WTC11 (cell line): Measurements from ENCODE around the gene DGKG.

ENCODE experiments used
- ATF3 ChIP-seq: sonication (generic); formaldehyde crosslinking; conservative IDR thresholded peaks from 2 replicates; pipeline ENCODE4 v1.8.1; 2022; ENCODE audit warnings: mild to moderate bottlenecking, missing genetic modification reagents
- CREB1 ChIP-seq: sonication (generic); formaldehyde crosslinking; IDR thresholded peaks from 2 replicates; pipeline ENCODE4 v1.8.0; 2023; ENCODE audit warnings: mild to moderate bottlenecking, missing genetic modification reagents
- CREM ChIP-seq: sonication (generic); formaldehyde crosslinking; IDR thresholded peaks from 2 replicates; pipeline ENCODE4 v1.8.1; 2022; ENCODE audit warnings: mild to moderate bottlenecking, missing genetic modification reagents, moderate library complexity
- CTCF ChIP-seq: fragments of 200-600 bp; IDR thresholded peaks from 2 replicates; pipeline ENCODE4 v1.8.0; 2022; ENCODE audit warnings: antibody characterized with exemption
- HMGA2 ChIP-seq: fragments of 250-450 bp; sonication (Bioruptor Pico); IDR thresholded peaks from 2 replicates; pipeline ENCODE4 v1.4.0; 2021; ENCODE audit warnings: mild to moderate bottlenecking, moderate library complexity
- JUN ChIP-seq: sonication (generic); formaldehyde crosslinking; IDR thresholded peaks from 2 replicates; pipeline ENCODE4 v1.8.0; 2023; ENCODE audit warnings: mild to moderate bottlenecking, missing genetic modification reagents
- MYBL2 ChIP-seq: sonication (generic); formaldehyde crosslinking; IDR thresholded peaks from 2 replicates; pipeline ENCODE4 v1.8.1; 2023; ENCODE audit warnings: mild to moderate bottlenecking, moderate library complexity, missing genetic modification reagents
- SP1 ChIP-seq: sonication (generic); formaldehyde crosslinking; conservative IDR thresholded peaks from 2 replicates; pipeline ENCODE4 v1.8.1; 2022; ENCODE audit warnings: missing genetic modification reagents
- TEAD4 ChIP-seq: sonication (generic); formaldehyde crosslinking; IDR thresholded peaks from 2 replicates; pipeline ENCODE4 v1.8.0; 2022; ENCODE audit warnings: mild to moderate bottlenecking, missing genetic modification reagents
- ZNF121 ChIP-seq: sonication (generic); formaldehyde crosslinking; IDR thresholded peaks from 2 replicates; pipeline ENCODE4 v1.8.0; 2023; ENCODE audit warnings: missing genetic modification reagents
- ZNF232 ChIP-seq: sonication (generic); formaldehyde crosslinking; IDR thresholded peaks from 2 replicates; pipeline ENCODE4 v1.8.0; 2022; ENCODE audit warnings: mild to moderate bottlenecking, missing genetic modification reagents
- TF ChIP-seq, protein P1 (sequence below): sonication (generic); formaldehyde crosslinking; IDR thresholded peaks from 2 replicates; pipeline ENCODE4 v1.8.0; 2022; ENCODE audit warnings: mild to moderate bottlenecking, missing genetic modification reagents
- TF ChIP-seq, protein P2 (sequence below): sonication (generic); formaldehyde crosslinking; IDR thresholded peaks from 2 replicates; pipeline ENCODE4 v1.8.1; 2023; ENCODE audit warnings: mild to moderate bottlenecking, missing genetic modification reagents, moderate library complexity
- TF ChIP-seq, protein P3 (sequence below): sonication (generic); formaldehyde crosslinking; IDR thresholded peaks from 2 replicates; pipeline ENCODE4 v1.8.0; 2023; ENCODE audit warnings: mild to moderate bottlenecking, missing genetic modification reagents

DNA sequence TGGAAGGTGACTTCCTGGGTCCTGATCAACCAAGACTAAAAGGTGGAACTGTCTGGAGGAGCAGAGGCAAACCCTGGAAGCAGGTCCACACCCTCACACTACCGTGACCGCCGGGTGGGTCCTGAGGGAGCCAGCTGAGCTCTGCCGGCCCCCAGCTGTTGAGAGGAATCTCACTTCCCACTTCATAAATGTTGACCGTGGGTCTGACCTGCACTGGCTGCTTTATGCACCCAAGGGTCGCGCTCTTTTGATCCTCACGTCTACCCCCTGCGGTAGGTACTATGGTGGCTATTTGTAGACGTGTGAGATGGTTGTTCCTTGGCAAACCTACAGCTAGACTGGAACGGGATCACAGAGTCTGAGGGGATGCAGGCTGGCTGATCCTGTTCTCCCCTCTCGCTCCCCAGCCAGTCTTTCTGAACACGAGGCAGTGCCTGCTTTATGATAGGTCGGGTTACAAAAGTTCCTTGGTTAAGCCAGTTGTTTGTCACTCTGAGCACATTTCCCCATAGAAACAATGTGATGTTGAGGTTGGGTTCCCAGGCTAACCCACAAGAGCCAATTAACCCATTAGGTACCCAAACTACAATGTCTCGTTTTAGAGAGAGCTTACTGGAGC lies 140.2 kb downstream of the DGKG start:
- TF ChIP-seq CTCF (no peak), TEAD4 (CRISPR knock-in tag) (no peak), CREB1 (no peak), ZNF232 (no peak), MYBL2 (CRISPR knock-in tag) (no peak), HMGA2 (CRISPR knock-in tag) (no peak), ZNF121 (CRISPR knock-in tag) (no peak), JUN (CRISPR knock-in tag) (no peak), ATF3 (CRISPR knock-in tag) (no peak), SP1 (CRISPR knock-in tag) (no peak), CREM (CRISPR knock-in tag) (no peak)
- TF ChIP-seq, protein P1, sequence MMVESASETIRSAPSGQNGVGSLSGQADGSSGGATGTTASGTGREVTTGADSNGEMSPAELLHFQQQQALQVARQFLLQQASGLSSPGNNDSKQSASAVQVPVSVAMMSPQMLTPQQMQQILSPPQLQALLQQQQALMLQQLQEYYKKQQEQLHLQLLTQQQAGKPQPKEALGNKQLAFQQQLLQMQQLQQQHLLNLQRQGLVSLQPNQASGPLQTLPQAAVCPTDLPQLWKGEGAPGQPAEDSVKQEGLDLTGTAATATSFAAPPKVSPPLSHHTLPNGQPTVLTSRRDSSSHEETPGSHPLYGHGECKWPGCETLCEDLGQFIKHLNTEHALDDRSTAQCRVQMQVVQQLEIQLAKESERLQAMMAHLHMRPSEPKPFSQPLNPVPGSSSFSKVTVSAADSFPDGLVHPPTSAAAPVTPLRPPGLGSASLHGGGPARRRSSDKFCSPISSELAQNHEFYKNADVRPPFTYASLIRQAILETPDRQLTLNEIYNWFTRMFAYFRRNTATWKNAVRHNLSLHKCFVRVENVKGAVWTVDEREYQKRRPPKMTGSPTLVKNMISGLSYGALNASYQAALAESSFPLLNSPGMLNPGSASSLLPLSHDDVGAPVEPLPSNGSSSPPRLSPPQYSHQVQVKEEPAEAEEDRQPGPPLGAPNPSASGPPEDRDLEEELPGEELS, result no peak
- TF ChIP-seq, protein P2, sequence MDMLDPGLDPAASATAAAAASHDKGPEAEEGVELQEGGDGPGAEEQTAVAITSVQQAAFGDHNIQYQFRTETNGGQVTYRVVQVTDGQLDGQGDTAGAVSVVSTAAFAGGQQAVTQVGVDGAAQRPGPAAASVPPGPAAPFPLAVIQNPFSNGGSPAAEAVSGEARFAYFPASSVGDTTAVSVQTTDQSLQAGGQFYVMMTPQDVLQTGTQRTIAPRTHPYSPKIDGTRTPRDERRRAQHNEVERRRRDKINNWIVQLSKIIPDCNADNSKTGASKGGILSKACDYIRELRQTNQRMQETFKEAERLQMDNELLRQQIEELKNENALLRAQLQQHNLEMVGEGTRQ (CRISPR knock-in tag), result no peak
- TF ChIP-seq, protein P3, sequence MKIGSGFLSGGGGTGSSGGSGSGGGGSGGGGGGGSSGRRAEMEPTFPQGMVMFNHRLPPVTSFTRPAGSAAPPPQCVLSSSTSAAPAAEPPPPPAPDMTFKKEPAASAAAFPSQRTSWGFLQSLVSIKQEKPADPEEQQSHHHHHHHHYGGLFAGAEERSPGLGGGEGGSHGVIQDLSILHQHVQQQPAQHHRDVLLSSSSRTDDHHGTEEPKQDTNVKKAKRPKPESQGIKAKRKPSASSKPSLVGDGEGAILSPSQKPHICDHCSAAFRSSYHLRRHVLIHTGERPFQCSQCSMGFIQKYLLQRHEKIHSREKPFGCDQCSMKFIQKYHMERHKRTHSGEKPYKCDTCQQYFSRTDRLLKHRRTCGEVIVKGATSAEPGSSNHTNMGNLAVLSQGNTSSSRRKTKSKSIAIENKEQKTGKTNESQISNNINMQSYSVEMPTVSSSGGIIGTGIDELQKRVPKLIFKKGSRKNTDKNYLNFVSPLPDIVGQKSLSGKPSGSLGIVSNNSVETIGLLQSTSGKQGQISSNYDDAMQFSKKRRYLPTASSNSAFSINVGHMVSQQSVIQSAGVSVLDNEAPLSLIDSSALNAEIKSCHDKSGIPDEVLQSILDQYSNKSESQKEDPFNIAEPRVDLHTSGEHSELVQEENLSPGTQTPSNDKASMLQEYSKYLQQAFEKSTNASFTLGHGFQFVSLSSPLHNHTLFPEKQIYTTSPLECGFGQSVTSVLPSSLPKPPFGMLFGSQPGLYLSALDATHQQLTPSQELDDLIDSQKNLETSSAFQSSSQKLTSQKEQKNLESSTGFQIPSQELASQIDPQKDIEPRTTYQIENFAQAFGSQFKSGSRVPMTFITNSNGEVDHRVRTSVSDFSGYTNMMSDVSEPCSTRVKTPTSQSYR (CRISPR knock-in tag), result no peak
